Esophagus squamous epithelium (tissue), 5 donors: ENCODE measurements around the gene NFAT5. TPM values are rescaled to one million over a fixed set of nuclear protein-coding genes. Genes with fewer than 3 reads are reported as not detected.

Source experiments
- DNase-seq: peaks from one replicate; lab custom pipeline; 2025; lab: John Stamatoyannopoulos, UW
- H3K27ac ChIP-seq, 4 donors: fragments of 200-600 bp; sonication (generic); one replicate each; pipeline ENCODE4 v1.5.1; 2016 to 2019; ENCODE audit warnings: mild to moderate bottlenecking in 1 of 4
- H3K27me3 ChIP-seq, 4 donors: fragments of 200-600 bp; sonication (generic); 1 replicate in 3 of 4; 2 replicates in 1 of 4; pipeline versions ENCODE4 v1.5.1 to v1.6.0; 2017 to 2021; ENCODE audit warnings: antibody characterized with exemption in 1 of 4
- H3K36me3 ChIP-seq, 3 donors: fragments of 200-600 bp; sonication (generic); one replicate each; pipeline ENCODE4 v1.5.1; 2016 to 2019
- H3K4me1 ChIP-seq, 3 donors: fragments of 200-600 bp; sonication (generic); one replicate each; pipeline ENCODE4 v1.5.1; 2017 to 2019
- H3K4me3 ChIP-seq, 4 donors: fragments of 200-600 bp; sonication (generic); 1 replicate in 3 of 4; 2 replicates in 1 of 4; pipeline ENCODE4 v1.5.1; 2016 to 2019; ENCODE audit warnings: mild to moderate bottlenecking in 2 of 4, moderate library complexity in 1 of 4
- H3K9me3 ChIP-seq, 3 donors: fragments of 200-600 bp; sonication (generic); one replicate each; pipeline ENCODE4 v1.5.1; 2016 to 2019
- CTCF ChIP-seq, 6 experiments: fragments of 450-650 bp in 4 of 6; fragments of 200-600 bp in 2 of 6; sonication (generic) in 2 of 6; IDR thresholded peaks; one replicate each; pipeline ENCODE4 v1.5.1; 2016 to 2019; ENCODE audit warnings: antibody characterized with exemption in 6 of 6, mild to moderate bottlenecking in 4 of 6, moderate library complexity in 4 of 6
- POLR2A ChIP-seq, 4 donors: fragments of 450-650 bp; IDR thresholded peaks; one replicate each; pipeline ENCODE4 v1.6.1; 2017; ENCODE audit warnings: antibody characterized with exemption in 4 of 4, mild to moderate bottlenecking in 4 of 4, moderate library complexity in 3 of 4
- WGBS, 2 donors: methylation state at CpG; one replicate each; pipeline ENCODE4 v1.1.5; 2018; 5-methylcytosine and 5-hydroxymethylcytosine counted together
- intact Hi-C: fragments of 100-400 bp; cut with DNase I; formaldehyde crosslinking; loops from one replicate; pipeline ENCODE4 v1.15.0; 2022
- total RNA-seq, 4 donors: library from RNA; depleted of rRNA; stranded (reverse); fragments of >200 nt; gene quantifications; one replicate each; pipeline ENCODE4 v1.1.0, GENCODE V29; 2016
- donor health status: DM: yes; HTN: yes; CAD: no.

The NFAT5 gene
- total RNA-seq, 4 donors from 2014 or later: 15.7 to 59.3 (median 30.1) TPM

- Histone ChIP-seq H3K27ac (peak overlapping the region in 1 of 4 donors; percentile 5), H3K36me3 (peaks cover 15 to 94% (median 29%) of the 10 kb centered on the region in 3 donors), H3K9me3 (no peaks in the 10 kb centered on the region), H3K4me1 (no peaks in the 10 kb centered on the region), H3K27me3 (no peaks in the 10 kb centered on the region), H3K4me3 (no peak overlapping the region)
- TF ChIP-seq POLR2A (IDR thresholded peaks at IDR 0.05) (no peak), CTCF (IDR thresholded peaks at IDR 0.05) (no peak)
- no peak for DNase-seq
- 79 to 91% methylated on average over 4 of the region's 4 CpGs for WGBS, 2 donors
- intact Hi-C loops: no loop called here
These were observed 126.5 kb downstream of the NFAT5 start for GRCh38 chr16:69691980-69692911.

- intact Hi-C loops: no loop called here
- DNase-seq: no peak
- 100% methylated on average over 2 of the region's 2 CpGs for WGBS, 2 donors
- peaks cover 15 to 93% (median 29%) of the 10 kb centered on the region in 3 donors for H3K36me3 ChIP-seq
- H3K27me3 ChIP-seq: no peaks in the 10 kb centered on the region
- no peak overlapping the region for H3K27ac ChIP-seq
- no peaks in the 10 kb centered on the region for H3K4me1 ChIP-seq
- TF ChIP-seq POLR2A (IDR thresholded peaks at IDR 0.05) (no peak), CTCF (IDR thresholded peaks at IDR 0.05) (no peak)
- no peaks in the 10 kb centered on the region for H3K9me3 ChIP-seq
- H3K4me3 ChIP-seq: no peak overlapping the region
These were observed 128.2 kb downstream of the NFAT5 start for GRCh38 chr16:69693916-69694315.

- Histone ChIP-seq H3K9me3 (no peaks in the 10 kb centered on the region), H3K4me3 (no peak overlapping the region), H3K27me3 (no peaks in the 10 kb centered on the region), H3K36me3 (peaks cover 9 to 94% (median 17%) of the 10 kb centered on the region in 3 donors), H3K27ac (no peak overlapping the region), H3K4me1 (no peaks in the 10 kb centered on the region)
- WGBS, 2 donors: 86 to 97% methylated on average over 3 of the region's 3 CpGs
- intact Hi-C loops: no loop called here
- no peak for DNase-seq
- TF ChIP-seq CTCF (IDR thresholded peaks at IDR 0.05): no peak
- TF ChIP-seq POLR2A (IDR thresholded peaks at IDR 0.05): no peak
These were observed 132.6 kb downstream of the NFAT5 start for GRCh38 chr16:69698404-69698803.

GRCh38 chr16:69699915-69700314 lies 134.1 kb downstream of the NFAT5 start:
- no peak overlapping the region for H3K27ac ChIP-seq
- WGBS, 2 donors: 81 to 92% methylated on average over 1 of the region's 1 CpG
- H3K27me3 ChIP-seq: no peaks in the 10 kb centered on the region
- H3K4me3 ChIP-seq: no peak overlapping the region
- H3K36me3 ChIP-seq: peaks cover 0 to 94% (median 6%) of the 10 kb centered on the region in 3 donors
- intact Hi-C loops: loop anchor here (10.0 kb wide), 1 partner anchor 305 kb away; no protein-coding TSS in a partner anchor
- no peaks in the 10 kb centered on the region for H3K4me1 ChIP-seq
- no peak for TF ChIP-seq POLR2A (IDR thresholded peaks at IDR 0.05)
- no peak for TF ChIP-seq CTCF (IDR thresholded peaks at IDR 0.05)
- DNase-seq: no peak
- H3K9me3 ChIP-seq: no peaks in the 10 kb centered on the region

GRCh38 chr16:69701452-69701851 lies 135.7 kb downstream of the NFAT5 start:
- peaks cover 0 to 8% (median 5%) of the 10 kb centered on the region in 3 donors for H3K4me1 ChIP-seq
- no peak overlapping the region for H3K27ac ChIP-seq
- no peaks in the 10 kb centered on the region for H3K27me3 ChIP-seq
- TF ChIP-seq POLR2A (IDR thresholded peaks at IDR 0.05) (no peak), CTCF (IDR thresholded peaks at IDR 0.05) (no peak)
- H3K4me3 ChIP-seq: no peak overlapping the region
- DNase-seq: no peak
- intact Hi-C loops: loop anchor here (10.0 kb wide), 1 partner anchor 307 kb away; no protein-coding TSS in a partner anchor
- H3K36me3 ChIP-seq: peaks cover 0 to 84% (median 0%) of the 10 kb centered on the region in 3 donors
- H3K9me3 ChIP-seq: no peaks in the 10 kb centered on the region
